HepG2 (cell line): ENCODE measurements around the gene IRAK3. TPM values are rescaled to one million over a fixed set of nuclear protein-coding genes. Genes with fewer than 3 reads are reported as not detected.

Experiments
- ATAC-seq: fragments of 200-7000 bp; cut with Tn5 transposase; 3 replicates; pipeline ENCODE4 v1.9.1; 2020; ENCODE audit warnings: mild to moderate bottlenecking, moderate library complexity
- BruUV-seq: library from RNA; stranded (reverse); fragments of 400-500 nt; replicated peaks from 2 replicates; lab custom pipeline; 2021; lab: Mats Ljungman, UMichigan
- CTCF ChIA-PET: fragments of 300-600 bp; formaldehyde crosslinking; extraction: SDS; loops from one replicate; lab custom pipeline; 2021; ENCODE audit warnings: low total read pairs, inconsistent platforms, low intra/inter-chr PET ratio; lab: Yijun Ruan, JAX
- POLR2A ChIA-PET: fragments of 350-600 bp; sonication (Branson Sonifier 250); formaldehyde crosslinking; loops from one replicate; lab custom pipeline; 2020; ENCODE audit warnings: antibody characterized with exemption, inconsistent platforms; lab: Yijun Ruan, JAX
- DNase-seq: peaks from one replicate; pipeline ENCODE4 v3.0.0-alpha.2; 2015; ENCODE audit warnings: low spot score
- FAIRE-seq: peaks from 3 replicates; lab custom pipeline; 2011; peaks lifted over from hg19 to GRCh38; lab: Jason Lieb, UNC
- H2AFZ ChIP-seq: one replicate; pipeline ENCODE4 v1.6.1; 2011; ENCODE audit warnings: low read length, inconsistent platforms
- H3K27ac ChIP-seq: fragments of 300-600 bp; 3 replicates; pipeline ENCODE4 v1.8.0; 2011; ENCODE audit warnings: mixed run types, mild to moderate bottlenecking, mixed read lengths, low read length, inconsistent platforms; ENCODE audit not compliant: insufficient read depth; ENCODE audit errors: extremely low read length
- H3K27me3 ChIP-seq, 2 experiments: fragments of 200-600 bp in 1 of 2; 2 replicates in 1 of 2; 3 replicates in 1 of 2; pipeline versions ENCODE4 v1.6.0 to v1.8.0; 2011; ENCODE audit warnings: low read length in 2 of 2, mild to moderate bottlenecking in 2 of 2, moderate library complexity in 2 of 2, inconsistent platforms in 1 of 2; ENCODE audit not compliant: insufficient read depth in 2 of 2, control insufficient read depth in 1 of 2
- H3K36me3 ChIP-seq, 2 experiments: fragments of 200-600 bp in 1 of 2; replicated peaks in 1 of 2; 2 replicates in 1 of 2; 3 replicates in 1 of 2; pipeline versions ENCODE4 v1.5.1 to v1.8.0; 2011; ENCODE audit warnings: low read length in 2 of 2, inconsistent platforms in 1 of 2; ENCODE audit not compliant: insufficient read depth in 2 of 2, control insufficient read depth in 1 of 2
- H3K4me1 ChIP-seq: 2 replicates; pipeline ENCODE4 v1.5.1; 2012; ENCODE audit warnings: low read length, inconsistent platforms; ENCODE audit not compliant: insufficient read depth
- H3K4me2 ChIP-seq: 2 replicates; pipeline ENCODE4 v1.6.0; 2011; ENCODE audit warnings: low read depth, low read length, inconsistent platforms
- H3K4me3 ChIP-seq, 3 experiments: fragments of 200-600 bp in 1 of 3; sonication (generic), shearing (Covaris generic) in 1 of 3; replicated peaks in 1 of 3; 2 replicates each; pipeline ENCODE4 v1.5.1; 2011 to 2016; ENCODE audit warnings: low read length in 3 of 3, inconsistent platforms in 2 of 3, low read depth in 2 of 3, mild to moderate bottlenecking in 2 of 3, control low read depth in 1 of 3, mixed read lengths in 1 of 3; ENCODE audit not compliant: insufficient read depth in 1 of 3
- H3K79me2 ChIP-seq: one replicate; pipeline ENCODE4 v1.6.1; 2011; ENCODE audit warnings: low read length, inconsistent platforms; ENCODE audit not compliant: insufficient read depth
- H3K9ac ChIP-seq: 2 replicates; pipeline ENCODE4 v1.6.0; 2011; ENCODE audit warnings: mild to moderate bottlenecking, low read depth, low read length, inconsistent platforms; ENCODE audit not compliant: insufficient read depth
- H3K9me3 ChIP-seq: 2 replicates; pipeline ENCODE4 v1.5.1; 2012; ENCODE audit warnings: mild to moderate bottlenecking, low read length
- H4K20me1 ChIP-seq: 2 replicates; pipeline ENCODE4 v1.6.0; 2011; ENCODE audit warnings: inconsistent platforms, mild to moderate bottlenecking, low read length, moderate library complexity; ENCODE audit not compliant: insufficient read depth
- CC2D1A ChIP-seq: sonication (generic); formaldehyde crosslinking; IDR thresholded peaks from 2 replicates; pipeline ENCODE4 v1.8.1; 2023; ENCODE audit warnings: mild to moderate bottlenecking, missing genetic modification reagents
- DNMT3B ChIP-seq: conservative IDR thresholded peaks from 2 replicates; pipeline ENCODE4 v1.6.1; 2016; ENCODE audit warnings: missing biosample characterization, control low read depth
- EEA1 ChIP-seq: sonication (generic); formaldehyde crosslinking; IDR thresholded peaks from 2 replicates; pipeline ENCODE4 v1.5.1; 2020; ENCODE audit warnings: mild to moderate bottlenecking, missing genetic modification reagents, borderline replicate concordance
- EZH2 ChIP-seq: conservative IDR thresholded peaks from 2 replicates; pipeline ENCODE4 v1.6.1; 2012; ENCODE audit warnings: mild to moderate bottlenecking, low read depth, low read length, moderate library complexity
- JUNB ChIP-seq: sonication (generic); formaldehyde crosslinking; IDR thresholded peaks from 2 replicates; pipeline ENCODE4 v1.8.0; 2022; ENCODE audit warnings: missing genetic modification reagents, mild to moderate bottlenecking, borderline replicate concordance
- MED13 ChIP-seq: sonication (generic); formaldehyde crosslinking; IDR thresholded peaks from 2 replicates; pipeline ENCODE4 v1.5.0; 2020; ENCODE audit warnings: missing genetic modification reagents
- NFKBIZ ChIP-seq: IDR thresholded peaks from 2 replicates; pipeline ENCODE4 v1.6.1; 2018; ENCODE audit warnings: missing genetic modification reagents, missing compliant biosample characterization
- SRY ChIP-seq: sonication (generic); formaldehyde crosslinking; IDR thresholded peaks from 2 replicates; pipeline ENCODE4 v1.8.0; 2022; ENCODE audit warnings: mild to moderate bottlenecking, missing genetic modification reagents
- SYNCRIP ChIP-seq: fragments of 200-400 bp; formaldehyde crosslinking; IDR thresholded peaks from 2 replicates; pipeline ENCODE4 v1.6.1; 2018; ENCODE audit warnings: mild to moderate bottlenecking, low read depth, low read length; ENCODE audit not compliant: insufficient read depth
- TOPORS ChIP-seq: sonication (generic); formaldehyde crosslinking; IDR thresholded peaks from 2 replicates; pipeline ENCODE4 v1.8.0; 2023; ENCODE audit warnings: mild to moderate bottlenecking, missing genetic modification reagents
- ZNF205 ChIP-seq: IDR thresholded peaks from 2 replicates; pipeline ENCODE4 v1.6.1; 2018; ENCODE audit warnings: missing biosample characterization, missing genetic modification reagents
- WGBS: methylation state at CpG from one replicate; pipeline ENCODE4 v1.1.6; 2017; ENCODE audit warnings: low lambda C conversion rate; 5-methylcytosine and 5-hydroxymethylcytosine counted together
- in situ Hi-C: cut with HindIII; loops from 2 replicates; pipeline ENCODE4 v1.10.0; 2017; ENCODE audit warnings: low pct_unique_long_range_greater_than_20kb; ENCODE audit not compliant: extremely low pct_ligation_motif_present
- intact Hi-C: fragments of 100-400 bp; cut with micrococcal nuclease; formaldehyde crosslinking; loops from one replicate; pipeline ENCODE4 v1.10.0; 2022; ENCODE audit not compliant: unreplicated experiment
- polyA plus RNA-seq, 8 experiments: library from polyadenylated mRNA; depleted of rRNA in 3 of 8; stranded (reverse) in 7 of 8; unstranded in 1 of 8; fragments of >200 nt; fragmentation: Illumina TruSeq in 4 of 8; extraction: Trizol in 4 of 8; gene quantifications; 2 replicates each; pipeline versions ENCODE4 v1.2.1 to v1.2.3, GENCODE V29; 2011 to 2016; ENCODE audit warnings: low read depth in 4 of 8, missing spikeins in 1 of 8, mixed read lengths in 1 of 8; ENCODE audit not compliant: insufficient read depth in 1 of 8
- total RNA-seq, 5 experiments: library from RNA; depleted of rRNA; stranded (reverse); fragments of >200 nt; fragmentation: Illumina TruSeq; extraction: Trizol; gene quantifications; 2 replicates each; pipeline ENCODE4 v1.2.3, GENCODE V29; 2016; ENCODE audit warnings: low read depth in 1 of 5
- TF ChIP-seq, protein P1 (sequence below): sonication (generic); formaldehyde crosslinking; IDR thresholded peaks from 2 replicates; pipeline ENCODE4 v1.5.1; 2020; ENCODE audit warnings: mild to moderate bottlenecking, missing genetic modification reagents
- TF ChIP-seq, protein P2 (sequence below): sonication (generic); formaldehyde crosslinking; IDR thresholded peaks from 2 replicates; pipeline ENCODE4 v1.8.0; 2022; ENCODE audit warnings: mild to moderate bottlenecking, missing genetic modification reagents

IRAK3 gene
- total and polyA plus RNA-seq, 2 of the 13 experiments (the other 11 are each of a cell fraction or from before 2014, with no cell fraction given) = 0.01 TPM; not detected in 1

DNA sequence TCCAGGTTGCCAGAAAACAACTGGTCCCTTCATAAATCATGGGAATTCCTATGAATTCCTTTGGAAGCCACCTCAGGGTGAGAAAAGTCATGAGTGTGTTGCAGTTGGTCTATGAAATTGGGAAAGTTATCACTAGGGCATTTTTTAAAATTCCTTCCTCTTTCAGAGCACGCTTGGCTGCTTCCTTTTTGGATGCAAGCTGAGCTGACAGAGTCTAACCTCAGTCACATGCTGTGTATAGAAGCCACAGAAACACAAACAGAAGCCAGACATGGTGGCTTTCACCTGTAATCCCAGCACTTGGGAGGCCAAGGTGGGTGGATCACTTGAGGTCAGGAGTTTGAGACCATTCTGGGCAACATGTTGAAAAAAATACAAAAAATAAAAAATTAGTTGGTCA lies 91.5 kb downstream of the IRAK3 start:
- ChIA-PET POLR2A (no interaction called here), CTCF (no interaction called here)
- in situ Hi-C loops (no loop called here), intact Hi-C loops (no loop called here)
- H2AFZ ChIP-seq = no peak overlapping the region
- WGBS = 0% methylated on average over 1 of the region's 1 CpG
- no peak overlapping the region for H3K27ac ChIP-seq
- no peak overlapping the region for H3K4me3 ChIP-seq
- H3K4me1 ChIP-seq = no peaks in the 10 kb centered on the region
- no peaks in the 10 kb centered on the region for H3K36me3 ChIP-seq
- ATAC-seq (no peak), DNase-seq (no peak), FAIRE-seq (no peak)
- no peak overlapping the region for H3K9ac ChIP-seq
- H3K9me3 ChIP-seq = no peaks in the 10 kb centered on the region
- no peaks in the 10 kb centered on the region for H3K79me2 ChIP-seq
- TF ChIP-seq SYNCRIP = no peak
- no peak for TF ChIP-seq NFKBIZ (CRISPR knock-in tag)
- no peak for TF ChIP-seq EEA1 (CRISPR knock-in tag)
- no peak for TF ChIP-seq ZNF205 (CRISPR knock-in tag)
- no peak for TF ChIP-seq DNMT3B (CRISPR knock-in tag)
- H3K4me2 ChIP-seq = no peak overlapping the region
- no peaks in the 10 kb centered on the region for H4K20me1 ChIP-seq
- H3K27me3 ChIP-seq = 0 out of 5 replicates have a peak, but pooled peaks cover 0 to 3% of the 10 kb centered on the region in 2 experiments
- BruUV-seq = no TSS peak

DNA sequence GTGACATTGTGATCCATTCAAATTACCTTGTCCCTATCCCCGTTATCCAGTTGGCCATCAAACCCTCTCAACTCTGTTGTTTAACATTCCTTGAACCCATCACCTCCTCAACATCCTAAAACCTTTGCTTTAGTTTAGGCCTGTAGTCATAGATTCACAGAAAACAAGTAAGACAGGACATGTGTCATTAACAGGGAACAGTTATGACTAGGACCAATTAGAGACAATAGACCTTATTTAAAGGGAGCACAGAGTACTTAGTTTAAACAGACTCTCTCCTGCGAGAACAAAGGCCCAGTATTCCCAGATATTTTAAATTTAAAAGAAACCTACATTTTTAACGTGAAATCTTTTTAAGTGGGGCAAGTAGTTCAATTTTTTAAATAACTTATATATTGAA lies 93.2 kb downstream of the IRAK3 start:
- Histone ChIP-seq H3K27me3 (no peaks in the 10 kb centered on the region), H3K4me2 (no peak overlapping the region), H3K4me1 (no peaks in the 10 kb centered on the region), H4K20me1 (no peaks in the 10 kb centered on the region), H3K9ac (no peak overlapping the region), H2AFZ (no peak overlapping the region), H3K9me3 (no peaks in the 10 kb centered on the region), H3K27ac (no peak overlapping the region), H3K79me2 (no peaks in the 10 kb centered on the region), H3K4me3 (no peak overlapping the region), H3K36me3 (no peaks in the 10 kb centered on the region)
- ATAC-seq (no peak), FAIRE-seq (no peak), DNase-seq (no peak)
- TF ChIP-seq TOPORS (CRISPR knock-in tag) = no peak
- TF ChIP-seq CC2D1A (CRISPR knock-in tag) = no peak
- no peak for TF ChIP-seq SRY
- TF ChIP-seq, protein P1, sequence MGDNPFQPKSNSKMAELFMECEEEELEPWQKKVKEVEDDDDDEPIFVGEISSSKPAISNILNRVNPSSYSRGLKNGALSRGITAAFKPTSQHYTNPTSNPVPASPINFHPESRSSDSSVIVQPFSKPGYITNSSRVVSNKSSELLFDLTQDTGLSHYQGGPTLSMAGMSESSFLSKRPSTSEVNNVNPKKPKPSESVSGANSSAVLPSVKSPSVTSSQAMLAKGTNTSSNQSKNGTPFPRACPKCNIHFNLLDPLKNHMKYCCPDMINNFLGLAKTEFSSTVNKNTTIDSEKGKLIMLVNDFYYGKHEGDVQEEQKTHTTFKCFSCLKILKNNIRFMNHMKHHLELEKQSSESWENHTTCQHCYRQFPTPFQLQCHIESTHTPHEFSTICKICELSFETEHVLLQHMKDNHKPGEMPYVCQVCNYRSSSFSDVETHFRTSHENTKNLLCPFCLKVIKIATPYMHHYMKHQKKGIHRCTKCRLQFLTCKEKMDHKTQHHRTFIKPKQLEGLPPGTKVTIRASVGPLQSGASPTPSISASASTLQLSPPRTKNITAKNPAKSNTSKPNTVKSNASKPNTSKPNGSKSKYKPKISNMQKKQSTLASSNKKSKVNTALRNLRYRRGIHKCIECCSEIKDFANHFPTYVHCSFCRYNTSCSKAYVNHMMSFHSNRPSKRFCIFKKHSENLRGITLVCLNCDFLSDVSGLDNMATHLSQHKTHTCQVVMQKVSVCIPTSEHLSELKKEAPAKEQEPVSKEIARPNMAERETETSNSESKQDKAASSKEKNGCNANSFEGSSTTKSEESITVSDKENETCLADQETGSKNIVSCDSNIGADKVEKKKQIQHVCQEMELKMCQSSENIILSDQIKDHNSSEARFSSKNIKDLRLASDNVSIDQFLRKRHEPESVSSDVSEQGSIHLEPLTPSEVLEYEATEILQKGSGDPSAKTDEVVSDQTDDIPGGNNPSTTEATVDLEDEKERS = no peak
- TF ChIP-seq, protein P2, sequence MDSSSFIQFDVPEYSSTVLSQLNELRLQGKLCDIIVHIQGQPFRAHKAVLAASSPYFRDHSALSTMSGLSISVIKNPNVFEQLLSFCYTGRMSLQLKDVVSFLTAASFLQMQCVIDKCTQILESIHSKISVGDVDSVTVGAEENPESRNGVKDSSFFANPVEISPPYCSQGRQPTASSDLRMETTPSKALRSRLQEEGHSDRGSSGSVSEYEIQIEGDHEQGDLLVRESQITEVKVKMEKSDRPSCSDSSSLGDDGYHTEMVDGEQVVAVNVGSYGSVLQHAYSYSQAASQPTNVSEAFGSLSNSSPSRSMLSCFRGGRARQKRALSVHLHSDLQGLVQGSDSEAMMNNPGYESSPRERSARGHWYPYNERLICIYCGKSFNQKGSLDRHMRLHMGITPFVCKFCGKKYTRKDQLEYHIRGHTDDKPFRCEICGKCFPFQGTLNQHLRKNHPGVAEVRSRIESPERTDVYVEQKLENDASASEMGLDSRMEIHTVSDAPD (CRISPR knock-in tag) = no peak
- TF ChIP-seq MED13 (CRISPR knock-in tag) = no peak
- TF ChIP-seq JUNB = no peak
- TF ChIP-seq EZH2 = no peak
- BruUV-seq = no TSS peak
- intact Hi-C loops = no loop called here
- in situ Hi-C loops = no loop called here
- WGBS = 1% methylated on average over 3 of the region's 3 CpGs
- ChIA-PET POLR2A (no interaction called here), CTCF (no interaction called here)
